NCI-H1092 treated with DMSO at 0.1 percent for 48 hours (cell line): ENCODE measurements around the gene SLC35B4.

Experiments used
- DNase-seq: peaks from one replicate; lab custom pipeline; 2025; lab: John Stamatoyannopoulos, UW

The SLC35B4 gene

DNA sequence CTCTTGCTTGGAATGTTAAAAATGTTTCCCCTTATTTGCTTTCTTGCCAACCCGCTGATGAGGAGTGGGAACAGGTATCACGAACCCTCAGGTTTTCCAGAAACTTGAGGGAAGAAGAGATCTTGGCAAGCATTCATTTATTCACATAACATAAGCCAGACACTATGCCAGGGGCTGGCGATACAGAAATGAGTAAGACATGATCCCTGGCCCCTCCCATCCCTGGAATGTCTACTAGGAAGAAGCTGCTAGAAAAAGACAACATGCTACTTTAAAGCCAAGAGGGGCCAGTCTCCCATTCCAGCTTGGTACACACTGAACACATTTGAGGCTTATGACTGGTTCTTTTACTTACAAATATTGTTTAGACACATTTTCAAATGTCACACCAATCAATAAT is 26.4 kb downstream of the SLC35B4 start:
- no peak for DNase-seq

DNA sequence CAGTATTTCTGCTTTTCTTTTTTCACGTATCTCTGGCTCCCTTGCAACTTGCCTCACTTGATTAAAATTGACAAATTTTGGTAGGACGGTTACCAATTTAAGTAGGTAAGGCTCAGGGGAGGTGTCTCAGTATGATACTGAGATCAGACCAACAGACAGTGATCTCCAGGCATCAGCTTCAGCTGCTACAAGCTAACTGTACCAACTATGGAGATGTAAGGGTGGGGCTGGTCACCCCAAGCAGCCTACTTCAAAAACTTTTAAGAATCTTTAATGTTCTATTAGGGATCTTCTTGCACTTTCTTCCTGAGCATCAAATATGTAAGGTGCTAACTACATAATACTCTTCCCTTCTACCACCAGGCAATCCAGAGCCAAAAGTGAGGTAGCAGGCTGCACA is 26.9 kb downstream of the SLC35B4 start:
- no peak for DNase-seq

DNA sequence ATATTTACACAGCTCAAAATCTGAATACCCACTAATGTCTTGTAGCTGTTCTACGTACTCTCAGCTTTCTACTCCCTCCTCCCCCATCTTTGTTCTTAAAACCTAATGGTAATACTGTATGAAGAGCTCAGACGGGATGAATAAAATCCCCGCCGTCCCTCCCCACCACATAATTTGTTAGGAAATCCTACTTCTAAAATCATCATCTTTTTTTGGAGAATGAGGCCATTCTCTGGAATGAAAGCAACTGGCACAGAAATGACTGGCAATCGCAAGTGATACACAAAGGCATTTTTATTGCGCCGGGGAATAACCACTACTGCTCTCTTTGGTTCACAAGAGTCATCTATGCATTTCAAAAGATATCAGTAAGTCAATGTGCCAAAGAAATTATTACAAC is 27.3 kb downstream of the SLC35B4 start:
- no peak for DNase-seq

DNA sequence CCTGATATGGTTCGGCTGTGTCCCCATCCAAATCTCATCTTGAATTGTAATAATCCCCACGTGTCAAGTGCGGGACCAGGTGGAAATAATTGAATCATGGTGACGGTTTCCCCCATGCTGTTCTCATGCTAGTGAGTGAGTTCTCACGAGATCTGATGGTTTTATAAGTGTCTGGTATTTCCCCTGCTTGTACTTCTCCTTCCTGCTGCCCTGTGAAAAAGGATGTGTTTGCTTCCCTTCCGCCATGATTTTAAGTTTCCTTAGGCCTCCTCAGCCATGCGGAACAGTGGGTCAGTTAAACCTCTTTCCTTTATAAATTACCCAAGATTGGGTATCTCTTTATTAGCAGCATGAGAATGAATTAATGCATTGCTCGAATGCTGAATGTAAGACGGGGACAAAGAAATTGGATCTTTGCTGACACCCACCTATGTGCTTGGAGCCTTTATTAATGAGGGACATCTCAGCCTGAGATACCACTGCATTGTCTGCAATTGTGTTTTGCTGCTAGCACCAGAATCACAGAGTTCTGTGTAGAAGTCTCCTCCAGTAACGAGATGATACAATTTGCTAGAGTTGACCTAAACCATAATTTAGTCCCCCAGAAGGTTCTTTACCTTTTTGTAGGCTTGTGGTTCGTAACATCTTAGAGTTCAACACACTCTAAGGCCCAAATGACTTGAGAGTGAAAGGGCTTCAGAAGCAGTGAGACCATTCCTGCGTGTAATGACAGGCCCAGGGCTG is 28.6 kb downstream of the SLC35B4 start:
- DNase-seq: no peak

GRCh38 chr7:134284952-134285351 is 31.8 kb downstream of the SLC35B4 start:
- no peak for DNase-seq

GRCh38 chr7:134284011-134284410 is 32.7 kb downstream of the SLC35B4 start:
- no peak for DNase-seq

DNA sequence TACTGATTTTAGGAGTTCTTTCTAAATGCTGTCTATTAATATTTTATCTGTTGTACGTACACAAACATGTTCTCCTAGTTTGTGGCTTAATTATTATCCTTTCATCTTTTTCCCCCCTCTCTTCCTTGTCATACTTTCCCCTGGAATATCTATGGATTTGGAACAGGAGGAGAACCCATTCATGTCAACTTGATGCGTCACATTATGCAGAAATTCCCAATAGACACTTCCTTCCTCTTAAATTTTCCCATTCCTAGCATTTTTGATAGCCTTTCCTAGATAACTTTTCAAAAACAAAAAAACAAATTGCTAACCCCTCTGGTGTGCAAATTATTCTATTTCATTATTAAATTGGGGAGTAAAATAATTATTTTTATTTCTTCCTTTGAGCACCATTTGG is 36.2 kb downstream of the SLC35B4 start:
- no peak for DNase-seq

DNA sequence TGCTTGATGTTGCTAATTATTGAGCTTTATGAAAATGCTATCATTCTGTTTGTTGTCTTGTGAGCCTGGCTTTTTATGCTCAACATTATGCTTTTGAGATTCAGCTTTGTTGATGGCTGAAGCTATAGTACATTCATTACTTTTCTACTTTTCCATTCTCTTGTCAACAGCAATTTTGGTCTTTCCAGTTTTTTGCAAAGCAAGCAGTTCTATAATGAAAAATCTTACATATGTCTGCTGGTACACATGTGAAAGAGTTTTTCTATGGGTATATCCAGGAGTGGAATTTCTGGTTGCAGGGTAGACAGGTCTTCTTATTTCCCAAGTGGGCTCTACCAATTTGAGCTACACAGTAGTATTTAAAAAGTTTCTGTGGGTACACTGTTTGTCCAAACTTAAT is 36.8 kb downstream of the SLC35B4 start:
- DNase-seq: no peak

DNA sequence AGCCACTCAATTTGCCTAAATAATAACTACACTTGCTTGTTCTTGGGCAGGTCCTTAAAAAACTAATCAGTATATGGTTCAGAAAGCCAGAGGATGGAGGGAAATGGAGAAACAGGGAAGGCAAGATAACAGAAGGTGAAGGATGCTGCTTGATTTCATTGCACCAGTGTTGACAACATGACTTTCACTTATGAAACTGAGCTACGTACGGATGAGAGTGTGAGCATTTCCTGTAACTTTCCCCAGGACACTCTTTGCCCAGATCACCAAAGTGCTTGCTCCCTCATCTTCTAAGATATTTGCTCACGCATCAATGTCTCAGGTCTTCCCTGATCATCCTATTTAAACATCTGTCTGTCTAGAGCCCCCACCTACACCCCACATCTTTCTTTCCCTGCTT is 37.4 kb downstream of the SLC35B4 start:
- no peak for DNase-seq

GRCh38 chr7:134278502-134279153 is 38.1 kb downstream of the SLC35B4 start:
- no peak for DNase-seq

DNA sequence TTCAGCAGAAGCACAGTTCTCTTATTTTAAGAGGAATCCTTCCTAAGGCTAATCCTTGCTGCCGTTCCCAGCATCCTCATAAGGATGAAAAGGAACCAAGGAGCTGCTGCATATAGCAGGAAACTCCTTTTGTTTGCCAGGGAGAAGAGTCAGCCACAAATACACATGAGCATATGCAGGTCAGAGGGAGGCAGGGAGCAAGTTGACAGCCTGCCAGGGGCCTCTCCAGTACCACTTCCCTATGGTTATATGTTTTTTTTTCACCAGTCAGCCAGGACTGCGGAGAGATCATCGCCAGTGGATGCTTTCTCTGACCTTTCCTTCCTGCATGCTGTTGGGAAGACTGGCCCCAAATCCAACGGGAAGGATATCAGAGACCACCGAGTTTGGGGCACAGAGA is 39.8 kb downstream of the SLC35B4 start:
- DNase-seq: peak; percentile 33

GRCh38 chr7:134262322-134262721 is 54.4 kb downstream of the SLC35B4 start:
- no peak for DNase-seq

- DNase-seq: no peak
Observed at GRCh38 chr7:134255814-134256213, 60.9 kb downstream of the SLC35B4 start.

DNA sequence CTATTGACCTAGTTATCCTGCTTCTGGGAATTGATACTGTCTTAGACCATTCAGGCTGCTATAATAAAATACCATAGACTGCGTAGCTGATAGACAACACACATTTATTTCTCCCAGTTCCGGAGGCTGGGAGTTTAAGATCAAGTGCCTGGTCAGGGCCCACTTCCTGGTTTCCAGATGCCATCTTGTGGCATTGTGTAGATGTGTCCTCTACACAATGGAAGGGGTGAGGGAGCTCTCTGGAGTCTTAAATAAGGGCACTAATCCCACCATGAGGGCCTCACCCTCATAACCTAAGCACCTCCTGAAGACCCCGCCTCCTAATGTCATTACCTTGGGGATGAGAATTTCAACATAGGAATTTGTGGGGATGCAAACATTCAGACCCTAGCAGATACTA is 62.4 kb downstream of the SLC35B4 start:
- DNase-seq: no peak

- no peak for DNase-seq
Observed at GRCh38 chr7:134248196-134248595, 68.5 kb downstream of the SLC35B4 start.

DNA sequence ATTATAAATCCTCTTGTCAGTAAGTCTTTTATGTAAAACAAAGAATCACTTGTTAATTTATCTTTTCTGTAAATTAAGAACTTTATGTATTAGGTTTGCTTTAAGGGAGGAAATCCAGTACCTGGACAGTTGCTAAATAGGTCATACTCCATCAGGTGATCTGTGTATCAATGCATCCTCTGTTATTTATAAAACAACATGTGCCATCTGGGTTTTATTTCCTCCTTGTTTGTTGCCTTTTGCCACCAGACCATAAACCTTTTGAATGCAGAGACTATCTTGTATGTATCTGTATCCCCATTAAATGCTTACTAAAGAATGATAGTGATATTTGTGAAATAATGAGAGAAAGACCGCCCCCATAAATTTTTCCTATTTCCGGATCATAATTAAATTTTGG is 70.0 kb downstream of the SLC35B4 start:
- no peak for DNase-seq

DNA sequence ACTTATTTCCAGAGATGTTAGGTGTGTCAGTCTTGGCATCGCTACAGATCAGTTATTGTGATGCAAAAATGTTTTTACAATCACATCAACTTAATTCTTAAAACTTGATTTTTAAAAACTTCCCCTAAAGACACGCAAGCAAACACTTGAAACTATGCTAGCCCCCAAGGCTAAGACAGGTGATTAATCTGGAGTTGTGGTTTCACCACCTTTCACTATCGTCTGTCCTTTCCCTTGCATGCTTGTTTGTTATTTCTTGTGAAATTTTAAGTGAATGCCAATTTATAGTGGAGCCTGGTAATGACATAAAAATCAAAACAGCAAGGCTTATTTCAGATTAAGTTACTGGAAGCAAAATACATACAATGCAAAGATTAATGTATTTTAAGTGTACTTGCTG is 70.4 kb downstream of the SLC35B4 start:
- no peak for DNase-seq

GRCh38 chr7:134245253-134245652 is 71.5 kb downstream of the SLC35B4 start:
- DNase-seq: no peak
